Ishikawa (cell line): ENCODE data around the gene PLXNB2.

Experiments
- CEBPB ChIP-seq: IDR thresholded peaks from 2 replicates; pipeline ENCODE4 v1.6.1; 2012
- CREB1 ChIP-seq: IDR thresholded peaks from 2 replicates; pipeline ENCODE4 v1.6.1; 2012; ENCODE audit warnings: low read depth
- EGR1 ChIP-seq: IDR thresholded peaks from 2 replicates; pipeline ENCODE4 v1.6.1; 2012
- EP300 ChIP-seq: IDR thresholded peaks from 2 replicates; pipeline ENCODE4 v1.6.1; 2012; ENCODE audit warnings: borderline replicate concordance
- FOXM1 ChIP-seq: IDR thresholded peaks from 2 replicates; pipeline ENCODE4 v1.6.1; 2012; ENCODE audit warnings: low read depth, borderline replicate concordance
- MAX ChIP-seq: IDR thresholded peaks from 2 replicates; pipeline ENCODE4 v1.6.1; 2012
- NFIC ChIP-seq: IDR thresholded peaks from 2 replicates; pipeline ENCODE4 v1.6.1; 2012
- RAD21 ChIP-seq: IDR thresholded peaks from 2 replicates; pipeline ENCODE4 v1.6.1; 2012; ENCODE audit warnings: low read depth
- REST ChIP-seq: IDR thresholded peaks from 2 replicates; pipeline ENCODE4 v1.6.1; 2012; ENCODE audit warnings: low read depth, mild to moderate bottlenecking
- TAF1 ChIP-seq: IDR thresholded peaks from 2 replicates; pipeline ENCODE4 v1.6.1; 2012; ENCODE audit warnings: low read depth, mild to moderate bottlenecking
- TCF12 ChIP-seq: IDR thresholded peaks from 2 replicates; pipeline ENCODE4 v1.6.1; 2012; ENCODE audit warnings: low read depth
- TEAD4 ChIP-seq: IDR thresholded peaks from 2 replicates; pipeline ENCODE4 v1.6.1; 2012
- USF1 ChIP-seq: IDR thresholded peaks from 2 replicates; pipeline ENCODE4 v1.6.1; 2012
- YY1 ChIP-seq: IDR thresholded peaks from 2 replicates; pipeline ENCODE4 v1.6.1; 2012; ENCODE audit warnings: low read depth
- ZBTB7A ChIP-seq: IDR thresholded peaks from 2 replicates; pipeline ENCODE4 v1.6.1; 2012; ENCODE audit warnings: low read depth

The PLXNB2 gene

GRCh38 chr22:50260801-50261614, 46.4 kb downstream of the PLXNB2 start:
- no peak for TF ChIP-seq NFIC
- peak; percentile 79 for TF ChIP-seq MAX
- TF ChIP-seq REST, result 0 out of 2 replicates have a peak, but pooled peaks have one; percentile 11
- peak; percentile 84 for TF ChIP-seq ZBTB7A

GRCh38 chr22:50260434-50260800, 47.0 kb downstream of the PLXNB2 start:
- TF ChIP-seq TEAD4 (no peak), MAX (0 out of 2 replicates have a peak, but pooled peaks have one; percentile 1)

GRCh38 chr22:50259302-50259701, 48.1 kb downstream of the PLXNB2 start:
- TF ChIP-seq RAD21, result no peak
- no peak for TF ChIP-seq TAF1
- no peak for TF ChIP-seq EGR1
- TF ChIP-seq FOXM1, result no peak

- TF ChIP-seq TAF1, result no peak
Measured at GRCh38 chr22:50258361-50259292, 48.8 kb downstream of the PLXNB2 start.

- TF ChIP-seq NFIC (no peak), USF1 (no peak), TCF12 (no peak), CREB1 (no peak), YY1 (no peak), ZBTB7A (no peak), REST (no peak), CEBPB (no peak), MAX (no peak), RAD21 (no peak)
Measured at GRCh38 chr22:50257451-50258360, 49.7 kb downstream of the PLXNB2 start.

- TF ChIP-seq YY1 (no peak), ZBTB7A (no peak), REST (no peak), TAF1 (no peak), CREB1 (no peak), NFIC (no peak), CEBPB (no peak), EGR1 (no peak), USF1 (no peak), TEAD4 (no peak), MAX (no peak), RAD21 (no peak), EP300 (no peak), TCF12 (no peak), FOXM1 (no peak)
Measured at GRCh38 chr22:50257041-50257440, 50.4 kb downstream of the PLXNB2 start.
